SK-N-SH (cell line): ENCODE results near the gene RNLS. TPM values are rescaled to one million over a fixed set of nuclear protein-coding genes. Genes with fewer than 3 reads are reported as not detected.

Experiments
- CTCF ChIA-PET: fragments of 300-600, 350-600 bp; formaldehyde crosslinking; extraction: SDS; loops from one replicate; lab custom pipeline; 2021; lab: Yijun Ruan, JAX
- POLR2A ChIA-PET: fragments of 350-600 bp; sonication (Branson Sonifier 250); formaldehyde crosslinking; extraction: SDS; loops from one replicate; lab custom pipeline; 2020; ENCODE audit warnings: antibody characterized with exemption, inconsistent platforms; lab: Yijun Ruan, JAX
- DNase-seq: peaks from one replicate; pipeline ENCODE4 v3.0.0; 2012
- H2AFZ ChIP-seq: fragments of 200-600 bp; sonication (generic); 2 replicates; pipeline ENCODE4 v1.8.1; 2016; ENCODE audit warnings: antibody characterized with exemption, mild to moderate bottlenecking, low read depth
- H3F3A ChIP-seq: fragments of 200-600 bp; sonication (generic); replicated peaks from 2 replicates; pipeline ENCODE3; 2016; ENCODE audit warnings: antibody characterized with exemption, mild to moderate bottlenecking; ENCODE audit not compliant: insufficient read depth
- H3K27ac ChIP-seq, 2 experiments: fragments of 200-500 bp in 1 of 2; fragments of 200-600 bp in 1 of 2; sonication (Bioruptor generic) in 1 of 2; sonication (generic), shearing (Covaris generic) in 1 of 2; 2 replicates each; pipeline versions ENCODE4 v1.5.1 to v1.6.1; 2014 to 2016; ENCODE audit warnings: low read depth in 2 of 2, inconsistent platforms in 1 of 2, low read length in 1 of 2, mild to moderate bottlenecking in 1 of 2, mixed read lengths in 1 of 2
- H3K27me3 ChIP-seq: fragments of 200-600 bp; sonication (generic), shearing (Covaris generic); 2 replicates; pipeline ENCODE4 v1.6.1; 2016; ENCODE audit warnings: mixed run types; ENCODE audit not compliant: insufficient read depth
- H3K36me3 ChIP-seq, 2 experiments: fragments of 200-500 bp in 1 of 2; fragments of 200-600 bp in 1 of 2; sonication (Bioruptor generic) in 1 of 2; sonication (generic) in 1 of 2; replicated peaks in 1 of 2; 2 replicates each; pipeline versions ENCODE3 to v1.5.1; 2014 to 2016; ENCODE audit warnings: low read length in 1 of 2, mild to moderate bottlenecking in 1 of 2; ENCODE audit not compliant: insufficient read depth in 2 of 2, control insufficient read depth in 1 of 2
- H3K4me1 ChIP-seq, 2 experiments: fragments of 200-500 bp in 1 of 2; fragments of 200-600 bp in 1 of 2; sonication (Bioruptor generic) in 1 of 2; sonication (generic), shearing (Covaris generic) in 1 of 2; 2 replicates each; pipeline versions ENCODE4 v1.5.1 to v1.6.1; 2014 to 2016; ENCODE audit warnings: low read depth in 1 of 2, low read length in 1 of 2, mixed run types in 1 of 2; ENCODE audit not compliant: insufficient read depth in 2 of 2, control insufficient read depth in 1 of 2
- H3K4me2 ChIP-seq: fragments of 200-600 bp; sonication (generic), shearing (Covaris generic); 2 replicates; pipeline ENCODE4 v1.6.1; 2017; ENCODE audit warnings: mixed run types
- H3K4me3 ChIP-seq, 2 experiments: fragments of 200-500 bp in 1 of 2; fragments of 200-600 bp in 1 of 2; sonication (Bioruptor generic) in 1 of 2; sonication (generic), shearing (Covaris generic) in 1 of 2; 2 replicates each; pipeline versions ENCODE4 v1.5.1 to v1.8.1; 2014 to 2016; ENCODE audit warnings: low read depth in 2 of 2, inconsistent platforms in 1 of 2, low read length in 1 of 2, mild to moderate bottlenecking in 1 of 2, mixed read lengths in 1 of 2, moderate library complexity in 1 of 2
- H3K79me2 ChIP-seq: fragments of 200-600 bp; sonication (generic); 2 replicates; pipeline ENCODE4 v1.8.1; 2017; ENCODE audit warnings: mild to moderate bottlenecking; ENCODE audit not compliant: insufficient read depth
- H3K9ac ChIP-seq: fragments of 200-600 bp; sonication (generic); 2 replicates; pipeline ENCODE4 v1.6.1; 2017; ENCODE audit warnings: mixed run types
- H3K9me2 ChIP-seq: fragments of 200-600 bp; sonication (generic); 2 replicates; pipeline ENCODE4 v1.6.1; 2017; ENCODE audit warnings: mixed run types
- H3K9me3 ChIP-seq: fragments of 200-600 bp; sonication (generic); 2 replicates; pipeline ENCODE4 v1.6.1; 2017; ENCODE audit warnings: mixed run types, mild to moderate bottlenecking, moderate library complexity
- H4K20me1 ChIP-seq: fragments of 200-600 bp; sonication (generic); 2 replicates; pipeline ENCODE4 v1.6.1; 2017; ENCODE audit warnings: mild to moderate bottlenecking, mixed run types; ENCODE audit not compliant: insufficient read depth
- CHD2 ChIP-seq: fragments of 150-350 bp; IDR thresholded peaks from 2 replicates; pipeline ENCODE4 v1.6.1; 2018; ENCODE audit warnings: low read length; ENCODE audit not compliant: partially characterized antibody
- ELF1 ChIP-seq: IDR thresholded peaks from 2 replicates; pipeline ENCODE4 v1.4.0; 2012
- EP300 ChIP-seq, 2 experiments: IDR thresholded peaks; 2 replicates each; pipeline versions ENCODE4 v1.4.0 to v1.6.1; 2012; ENCODE audit warnings: borderline replicate concordance in 1 of 2, low read depth in 1 of 2, low read length in 1 of 2
- FOSL2 ChIP-seq: IDR thresholded peaks from 2 replicates; pipeline ENCODE4 v1.4.0; 2012; ENCODE audit warnings: low read depth, mild to moderate bottlenecking, moderate library complexity, borderline replicate concordance
- FOXM1 ChIP-seq: IDR thresholded peaks from 2 replicates; pipeline ENCODE4 v1.4.0; 2012; ENCODE audit warnings: low read depth, mild to moderate bottlenecking
- GATA2 ChIP-seq: sonication (generic); formaldehyde crosslinking; IDR thresholded peaks from 2 replicates; pipeline ENCODE4 v1.5.0; 2020; ENCODE audit warnings: mild to moderate bottlenecking, missing genetic modification reagents
- JUND ChIP-seq: IDR thresholded peaks from 2 replicates; pipeline ENCODE4 v1.4.0; 2012
- MXI1 ChIP-seq: IDR thresholded peaks from 2 replicates; pipeline ENCODE4 v1.6.1; 2012; ENCODE audit warnings: mild to moderate bottlenecking, low read depth, low read length, improper control_type of control experiment
- NRF1 ChIP-seq: IDR thresholded peaks from 2 replicates; pipeline ENCODE4 v1.6.1; 2012; ENCODE audit warnings: low read depth, mild to moderate bottlenecking, low read length
- PBX3 ChIP-seq: IDR thresholded peaks from 2 replicates; pipeline ENCODE4; 2012
- POLR2AphosphoS5 ChIP-seq: IDR thresholded peaks from 2 replicates; pipeline ENCODE4 v1.6.1; 2012; ENCODE audit warnings: low read depth, low read length
- RAD21 ChIP-seq: IDR thresholded peaks from 2 replicates; pipeline ENCODE4 v1.6.1; 2012; ENCODE audit warnings: mild to moderate bottlenecking, low read length
- RFX5 ChIP-seq: IDR thresholded peaks from 2 replicates; pipeline ENCODE4 v1.6.1; 2012; ENCODE audit warnings: mild to moderate bottlenecking, improper control_type of control experiment, low read length
- TAF1 ChIP-seq: IDR thresholded peaks from 2 replicates; pipeline ENCODE4 v1.6.1; 2012; ENCODE audit warnings: low read depth, mild to moderate bottlenecking, low read length, moderate library complexity, borderline replicate concordance
- TEAD4 ChIP-seq: IDR thresholded peaks from 2 replicates; pipeline ENCODE4 v1.4.0; 2012; ENCODE audit warnings: mild to moderate bottlenecking, borderline replicate concordance; ENCODE audit not compliant: insufficient read depth
- WGBS: methylation state at CpG from one replicate; pipeline ENCODE4 v1.1.6; 2017; ENCODE audit warnings: low lambda C conversion rate; 5-methylcytosine and 5-hydroxymethylcytosine counted together
- polyA plus RNA-seq, 3 experiments: library from polyadenylated mRNA; depleted of rRNA; stranded (reverse); fragments of >200 nt; gene quantifications; 2 replicates each; pipeline ENCODE4 v1.2.3, GENCODE V29; 2012
- TF ChIP-seq, protein P1 (sequence below): fragments of 150-350 bp; IDR thresholded peaks from 2 replicates; pipeline ENCODE4 v1.6.1; 2016; ENCODE audit warnings: mild to moderate bottlenecking, low read depth, low read length

RNLS gene
- polyA plus RNA-seq, 1 of the 3 experiments (the other 2 are of a cell fraction) = not detected

GRCh38 chr10:88386821-88387773 is 196.0 kb downstream of the RNLS start:
- Histone ChIP-seq H3K79me2 (no peaks in the 10 kb centered on the region), H3K9me2 (no peaks in the 10 kb centered on the region), H4K20me1 (no peaks in the 10 kb centered on the region), H3K4me3 (peak overlapping the region in 1 of 2 experiments; percentile 17; a peak in 1 of 4 replicates), H3F3A (no peaks in the 10 kb centered on the region), H3K4me2 (peak overlapping the region; percentile 49), H2AFZ (peak overlapping the region; percentile 80), H3K4me1 (peaks cover 9 to 35% of the 10 kb centered on the region in 2 experiments; a peak in 3 of 4 replicates), H3K9ac (no peak overlapping the region), H3K9me3 (peaks cover 8% of the 10 kb centered on the region; the same call in 1 of the 2 replicates), H3K36me3 (no peaks in the 10 kb centered on the region), H3K27ac (peak overlapping the region; percentile 55 to 98), H3K27me3 (no peaks in the 10 kb centered on the region)
- TF ChIP-seq, protein P1, sequence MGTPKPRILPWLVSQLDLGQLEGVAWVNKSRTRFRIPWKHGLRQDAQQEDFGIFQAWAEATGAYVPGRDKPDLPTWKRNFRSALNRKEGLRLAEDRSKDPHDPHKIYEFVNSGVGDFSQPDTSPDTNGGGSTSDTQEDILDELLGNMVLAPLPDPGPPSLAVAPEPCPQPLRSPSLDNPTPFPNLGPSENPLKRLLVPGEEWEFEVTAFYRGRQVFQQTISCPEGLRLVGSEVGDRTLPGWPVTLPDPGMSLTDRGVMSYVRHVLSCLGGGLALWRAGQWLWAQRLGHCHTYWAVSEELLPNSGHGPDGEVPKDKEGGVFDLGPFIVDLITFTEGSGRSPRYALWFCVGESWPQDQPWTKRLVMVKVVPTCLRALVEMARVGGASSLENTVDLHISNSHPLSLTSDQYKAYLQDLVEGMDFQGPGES = no peak
- TF ChIP-seq JUND = no peak
- TF ChIP-seq TAF1 = no peak
- no peak for TF ChIP-seq TEAD4
- TF ChIP-seq GATA2 = peak; percentile 21; the same call in 1 of the 2 replicates
- TF ChIP-seq ELF1 = no peak
- peak; percentile 21 for TF ChIP-seq CHD2
- TF ChIP-seq NRF1 = no peak
- peak; percentile 62 for TF ChIP-seq PBX3
- peak; percentile 97 for TF ChIP-seq RFX5
- TF ChIP-seq RAD21 = 0 out of 2 replicates have a peak, but pooled peaks have one; percentile 0
- TF ChIP-seq EP300 (IDR thresholded peaks at IDR 0.05; ENCODE audit: borderline replicate concordance in 1 of 2, low read depth in 1 of 2, low read length in 1 of 2) = 0 out of 4 replicates have a peak, but pooled peaks of 1 of the 2 experiments have one; percentile 4
- peak; percentile 23; the same call in 1 of the 2 replicates for TF ChIP-seq MXI1
- no peak for TF ChIP-seq FOXM1
- TF ChIP-seq FOSL2 = no peak
- no peak for TF ChIP-seq POLR2AphosphoS5
- ChIA-PET POLR2A (interaction anchor here (1.1 to 4.0 kb wide), 4 partner anchors 26 to 524 kb away, joined by 3 to 37 read pairs (median 6); partner anchors contain the start of genes KLLN and PTEN), CTCF (interaction anchor here (0.9 to 3.2 kb wide), 6 partner anchors 25 to 536 kb away, joined by 3 to 21 read pairs (median 10); partner anchors contain the start of genes KLLN and PTEN)
- 31% methylated on average over 6 of the region's 6 CpGs for WGBS
- peak; percentile 48 for DNase-seq
